Measurements from ENCODE around the gene PLA2G1B.

DNA sequence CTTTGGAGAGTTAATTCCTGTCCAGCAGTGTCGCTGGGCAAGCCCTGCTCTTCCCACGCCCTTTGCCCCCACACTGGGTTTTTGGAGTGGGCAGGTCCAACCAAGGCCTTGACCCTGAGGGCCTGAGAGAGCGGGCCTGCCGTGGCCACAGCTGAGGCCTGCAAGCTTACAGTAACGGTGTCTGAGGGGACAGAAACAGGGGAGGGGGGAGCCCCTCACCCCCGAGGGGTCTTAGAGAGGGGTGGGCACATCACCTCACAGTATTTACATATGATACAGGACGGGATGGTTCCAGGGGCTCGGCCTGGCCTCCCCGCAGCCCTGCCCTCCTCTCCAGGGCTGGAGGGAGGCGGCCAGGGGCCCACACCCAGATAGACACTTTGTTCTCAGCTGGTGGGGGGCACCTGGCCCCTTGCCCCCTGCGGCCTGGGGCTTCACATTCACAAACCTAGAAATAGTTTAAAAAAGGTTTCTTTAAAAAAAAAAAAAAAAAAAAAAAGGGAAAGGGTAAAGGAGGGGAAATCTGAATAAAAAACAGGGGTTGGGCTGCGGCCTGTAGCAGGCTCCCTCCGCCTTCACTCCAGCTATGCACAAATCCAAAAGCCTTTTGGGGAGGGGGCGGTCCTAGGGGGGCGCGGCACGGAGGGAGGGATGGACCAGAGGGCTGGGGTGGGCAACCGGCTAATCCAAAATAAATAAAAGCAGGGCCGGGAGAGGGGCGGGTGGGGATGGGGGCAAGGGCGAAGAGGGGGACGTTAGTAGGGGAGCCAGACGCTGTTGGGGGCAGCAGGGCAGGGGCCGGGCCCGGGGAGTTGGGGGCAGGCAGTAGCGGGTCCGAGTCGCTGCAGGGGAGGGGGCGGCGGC is 14.8 kb upstream of the PLA2G1B start:
- TF ChIP-seq, protein P1, sequence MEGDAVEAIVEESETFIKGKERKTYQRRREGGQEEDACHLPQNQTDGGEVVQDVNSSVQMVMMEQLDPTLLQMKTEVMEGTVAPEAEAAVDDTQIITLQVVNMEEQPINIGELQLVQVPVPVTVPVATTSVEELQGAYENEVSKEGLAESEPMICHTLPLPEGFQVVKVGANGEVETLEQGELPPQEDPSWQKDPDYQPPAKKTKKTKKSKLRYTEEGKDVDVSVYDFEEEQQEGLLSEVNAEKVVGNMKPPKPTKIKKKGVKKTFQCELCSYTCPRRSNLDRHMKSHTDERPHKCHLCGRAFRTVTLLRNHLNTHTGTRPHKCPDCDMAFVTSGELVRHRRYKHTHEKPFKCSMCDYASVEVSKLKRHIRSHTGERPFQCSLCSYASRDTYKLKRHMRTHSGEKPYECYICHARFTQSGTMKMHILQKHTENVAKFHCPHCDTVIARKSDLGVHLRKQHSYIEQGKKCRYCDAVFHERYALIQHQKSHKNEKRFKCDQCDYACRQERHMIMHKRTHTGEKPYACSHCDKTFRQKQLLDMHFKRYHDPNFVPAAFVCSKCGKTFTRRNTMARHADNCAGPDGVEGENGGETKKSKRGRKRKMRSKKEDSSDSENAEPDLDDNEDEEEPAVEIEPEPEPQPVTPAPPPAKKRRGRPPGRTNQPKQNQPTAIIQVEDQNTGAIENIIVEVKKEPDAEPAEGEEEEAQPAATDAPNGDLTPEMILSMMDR (IDR thresholded peaks at IDR 0.05) = no peak
- no peak for TF ChIP-seq POLR2A (IDR thresholded peaks at IDR 0.05)

Measured in heart left ventricle (tissue), 13 donors.